ENCODE measurements around the gene ABCC8.

ABCC8 gene

DNA sequence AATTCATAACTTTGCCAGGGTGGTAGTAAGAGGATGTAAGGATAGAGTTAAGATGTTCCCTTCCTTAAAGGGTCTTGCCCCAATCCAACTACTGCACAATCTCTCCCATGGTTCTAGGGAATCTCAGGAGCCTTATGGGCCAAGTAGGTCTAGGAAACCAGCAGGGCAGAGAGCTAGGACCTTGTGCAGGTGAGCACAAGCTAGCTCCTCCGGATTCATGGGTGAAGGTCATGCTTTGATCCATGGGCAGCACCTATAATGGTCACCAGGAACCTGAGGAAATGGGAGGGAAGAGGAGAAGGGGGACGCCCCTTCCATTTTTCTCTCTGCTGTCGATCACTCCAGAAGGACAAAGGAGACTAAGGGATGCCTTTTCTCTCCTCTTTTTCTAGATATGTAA lies 105.0 kb downstream of the ABCC8 start:
- DNase-seq (ENCODE audit: low read depth): peak; percentile 58

DNA sequence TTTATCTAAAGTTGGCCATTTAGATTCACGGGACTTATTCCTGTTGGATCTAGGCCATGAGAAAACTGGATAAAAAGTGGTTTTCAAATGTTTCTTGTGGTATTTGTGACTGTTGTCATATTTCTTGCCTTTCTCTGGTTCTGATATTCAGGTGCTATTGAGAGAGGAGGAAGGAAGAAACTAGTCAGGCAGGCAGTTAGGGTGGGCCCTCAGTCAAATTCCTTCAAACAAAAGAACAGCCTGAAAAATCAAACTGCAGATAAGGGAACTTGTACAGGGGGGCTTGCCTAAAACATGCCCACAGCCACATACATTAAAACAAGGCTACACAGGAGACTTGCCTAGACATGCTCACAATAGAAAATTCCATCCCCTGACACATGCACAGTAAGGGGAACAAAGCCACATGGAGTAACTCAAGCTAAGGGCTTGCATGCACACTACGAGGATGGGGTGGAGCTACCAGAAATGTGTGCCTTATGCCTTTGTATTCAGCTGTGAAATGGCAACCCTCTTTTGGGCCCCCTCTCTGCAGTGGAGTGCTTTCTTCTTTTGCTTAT lies 106.9 kb downstream of the ABCC8 start:
- no peak for TF ChIP-seq CTCF (IDR thresholded peaks at IDR 0.05; ENCODE audit: insufficient read depth, low read depth, low read length, missing control alignments)
- DNase-seq (ENCODE audit: low read depth): peak; percentile 31
- no peak overlapping the region for H3K4me3 ChIP-seq (ENCODE audit: low read length)

More for the DNA sequence above, 105.0 kb downstream of the ABCC8 start:
- no peak overlapping the region for H3K4me3 ChIP-seq (ENCODE audit: low read length)
- TF ChIP-seq CTCF (IDR thresholded peaks at IDR 0.05; ENCODE audit: insufficient read depth, low read depth, low read length, missing control alignments): no peak

DNA sequence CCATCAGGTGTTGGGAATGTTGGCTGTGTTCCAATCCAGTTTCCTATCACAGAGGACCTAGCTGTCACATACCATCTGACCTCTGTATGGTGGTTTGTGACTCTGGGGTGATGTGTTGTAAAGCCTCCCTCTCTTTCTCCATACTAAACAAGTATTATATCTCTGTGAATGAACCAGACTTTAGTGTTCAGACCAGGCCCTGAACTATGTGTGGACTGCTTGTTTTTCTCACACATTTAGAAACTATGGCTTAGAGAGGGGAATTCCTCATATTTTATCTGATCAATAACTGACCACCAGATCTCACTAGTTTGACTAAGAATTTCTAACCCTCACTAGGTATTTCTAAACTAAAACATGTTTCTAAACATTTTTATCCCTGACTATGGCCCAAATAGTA lies 107.6 kb downstream of the ABCC8 start:
- DNase-seq (ENCODE audit: low read depth): no peak
- no peak overlapping the region for H3K4me3 ChIP-seq (ENCODE audit: low read length)
- TF ChIP-seq CTCF (IDR thresholded peaks at IDR 0.05; ENCODE audit: insufficient read depth, low read depth, low read length, missing control alignments): no peak

- no peak overlapping the region for H3K4me3 ChIP-seq (ENCODE audit: low read length)
- TF ChIP-seq CTCF (IDR thresholded peaks at IDR 0.05; ENCODE audit: insufficient read depth, low read depth, low read length, missing control alignments): no peak
- no peak for DNase-seq (ENCODE audit: low read depth)
These were observed 108.1 kb downstream of the ABCC8 start for GRCh38 chr11:17368551-17368950.

GRCh38 chr11:17366495-17366894 lies 110.2 kb downstream of the ABCC8 start:
- H3K4me3 ChIP-seq (ENCODE audit: low read length): no peak overlapping the region
- no peak for TF ChIP-seq CTCF (IDR thresholded peaks at IDR 0.05; ENCODE audit: insufficient read depth, low read depth, low read length, missing control alignments)
- peak; percentile 58 for DNase-seq (ENCODE audit: low read depth)

GRCh38 chr11:17354601-17354991 lies 122.0 kb downstream of the ABCC8 start:
- DNase-seq (ENCODE audit: low read depth): peak; percentile 80
- peak; percentile 68 for TF ChIP-seq CTCF (IDR thresholded peaks at IDR 0.05; ENCODE audit: insufficient read depth, low read depth, low read length, missing control alignments)
- H3K4me3 ChIP-seq (ENCODE audit: low read length): peak overlapping the region; percentile 63

All from epithelial cell of esophagus (primary cell).